ENCODE data around the gene CLMP.
"Not testable (repeated sequence)": the region's sequence is repeated elsewhere in the genome, so short reads cannot be mapped to it uniquely, and the experiment has no call there.

Gene CLMP

DNA sequence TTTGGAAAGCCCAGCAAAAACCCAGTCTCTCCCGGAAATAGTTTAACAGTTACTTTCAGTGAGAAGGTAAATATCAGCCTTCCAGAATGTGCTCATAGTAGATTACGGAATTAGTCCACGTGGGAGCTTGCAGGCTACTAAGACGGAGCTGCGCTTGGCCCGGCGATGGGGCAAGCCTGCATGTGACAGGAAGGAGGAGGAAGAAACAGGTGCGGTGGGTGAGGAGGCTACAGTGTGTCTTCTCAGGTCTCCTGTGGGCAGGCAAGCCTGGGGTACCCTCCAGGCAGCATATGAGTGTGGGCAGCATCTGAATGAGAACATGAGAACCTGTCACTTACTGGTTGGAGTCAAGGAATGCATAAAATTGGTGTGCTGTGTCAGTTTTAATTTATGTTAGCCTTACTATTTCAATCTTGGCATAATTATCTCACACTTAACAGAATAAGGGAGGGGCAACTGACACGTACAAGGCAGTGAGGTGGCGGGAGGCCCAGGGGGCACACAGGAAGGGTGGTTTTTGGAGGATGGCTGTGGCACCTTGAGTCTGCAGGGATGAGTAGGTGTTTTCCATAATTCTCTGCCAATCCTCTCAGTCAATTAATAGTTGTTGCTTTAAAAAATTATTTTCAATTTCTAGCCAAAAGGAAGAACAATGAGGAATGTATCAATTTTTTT, 35.7 kb downstream of the CLMP start:
- TF ChIP-seq, protein P1, sequence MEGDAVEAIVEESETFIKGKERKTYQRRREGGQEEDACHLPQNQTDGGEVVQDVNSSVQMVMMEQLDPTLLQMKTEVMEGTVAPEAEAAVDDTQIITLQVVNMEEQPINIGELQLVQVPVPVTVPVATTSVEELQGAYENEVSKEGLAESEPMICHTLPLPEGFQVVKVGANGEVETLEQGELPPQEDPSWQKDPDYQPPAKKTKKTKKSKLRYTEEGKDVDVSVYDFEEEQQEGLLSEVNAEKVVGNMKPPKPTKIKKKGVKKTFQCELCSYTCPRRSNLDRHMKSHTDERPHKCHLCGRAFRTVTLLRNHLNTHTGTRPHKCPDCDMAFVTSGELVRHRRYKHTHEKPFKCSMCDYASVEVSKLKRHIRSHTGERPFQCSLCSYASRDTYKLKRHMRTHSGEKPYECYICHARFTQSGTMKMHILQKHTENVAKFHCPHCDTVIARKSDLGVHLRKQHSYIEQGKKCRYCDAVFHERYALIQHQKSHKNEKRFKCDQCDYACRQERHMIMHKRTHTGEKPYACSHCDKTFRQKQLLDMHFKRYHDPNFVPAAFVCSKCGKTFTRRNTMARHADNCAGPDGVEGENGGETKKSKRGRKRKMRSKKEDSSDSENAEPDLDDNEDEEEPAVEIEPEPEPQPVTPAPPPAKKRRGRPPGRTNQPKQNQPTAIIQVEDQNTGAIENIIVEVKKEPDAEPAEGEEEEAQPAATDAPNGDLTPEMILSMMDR (IDR thresholded peaks at IDR 0.05; ENCODE audit: borderline replicate concordance, insufficient read depth, low read depth, low read length), result no peak
- H3K4me3 ChIP-seq (ENCODE audit: low read depth, low read length), result no peak overlapping the region

DNA sequence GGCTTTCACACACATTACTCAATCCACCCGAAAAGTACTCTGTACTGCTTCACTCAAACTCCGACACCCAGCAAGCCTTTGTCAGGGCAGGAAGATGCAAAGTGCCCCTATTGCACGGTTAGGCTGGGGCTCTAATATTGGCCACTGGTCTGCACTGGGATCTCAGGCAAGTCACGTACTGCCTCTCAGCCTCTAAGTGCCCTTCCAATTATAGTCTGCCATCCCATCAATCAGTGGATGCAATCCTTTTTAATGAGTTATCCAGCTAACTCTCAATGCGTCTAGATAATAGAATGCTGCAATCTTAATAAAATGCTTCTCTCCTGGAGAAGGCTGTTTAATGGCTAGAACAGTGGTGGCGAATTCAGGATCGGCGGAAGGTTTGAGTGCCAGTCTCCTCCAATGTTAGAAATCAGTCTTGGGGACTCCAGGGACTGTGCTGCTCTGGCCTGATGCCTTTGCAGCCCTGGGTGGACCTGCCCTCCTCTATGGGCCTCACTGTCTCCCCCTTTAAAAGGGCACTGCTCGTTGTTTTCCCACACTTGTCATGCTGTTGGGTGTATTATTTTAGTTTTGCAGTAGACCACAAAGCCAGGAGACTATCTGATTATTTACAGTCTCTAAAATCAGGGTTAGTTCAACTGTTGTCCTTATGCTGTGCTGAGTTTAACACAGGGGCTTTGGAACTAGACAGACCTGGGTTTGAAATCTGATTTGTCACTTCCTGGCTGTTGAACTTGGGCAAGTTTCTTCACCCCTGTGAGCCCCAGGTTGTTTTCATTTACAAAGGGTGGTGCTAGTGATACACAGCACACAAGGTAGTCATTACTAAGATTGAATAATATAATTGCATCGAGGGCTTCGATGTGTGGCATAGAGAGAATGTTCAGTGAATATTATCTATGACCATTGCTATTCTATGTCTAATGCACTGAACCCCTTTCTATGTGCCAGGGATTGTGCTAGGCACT, 36.7 kb downstream of the CLMP start:
- H3K4me3 ChIP-seq (ENCODE audit: low read depth, low read length), result no peak overlapping the region

DNA sequence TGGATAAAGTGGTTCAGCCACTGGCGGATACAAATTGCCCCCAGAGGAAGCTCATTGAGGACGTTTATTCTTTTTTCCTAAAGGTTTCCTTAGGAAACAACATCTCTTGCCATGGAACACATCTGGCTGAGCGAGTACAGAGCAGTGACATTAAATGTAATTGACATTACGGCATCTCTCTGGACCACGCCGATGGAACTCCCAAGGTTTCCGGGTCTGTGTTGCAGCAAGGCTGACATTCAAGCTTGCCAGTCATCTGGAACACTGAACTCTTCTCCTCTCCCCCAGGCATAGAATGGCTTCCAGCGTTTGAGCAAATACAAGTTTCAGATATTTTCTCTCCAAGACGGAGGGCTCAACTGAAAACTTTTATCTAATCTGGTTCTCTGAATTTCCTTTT, 42.1 kb downstream of the CLMP start:
- H3K4me3 ChIP-seq (ENCODE audit: low read depth, low read length), result no peak overlapping the region
- TF ChIP-seq, protein P1 (IDR thresholded peaks at IDR 0.05; ENCODE audit: borderline replicate concordance, insufficient read depth, low read depth, low read length), result no peak

More for the DNA sequence above, 36.7 kb downstream of the CLMP start:
- TF ChIP-seq, protein P1 (IDR thresholded peaks at IDR 0.05; ENCODE audit: borderline replicate concordance, insufficient read depth, low read depth, low read length), result no peak

DNA sequence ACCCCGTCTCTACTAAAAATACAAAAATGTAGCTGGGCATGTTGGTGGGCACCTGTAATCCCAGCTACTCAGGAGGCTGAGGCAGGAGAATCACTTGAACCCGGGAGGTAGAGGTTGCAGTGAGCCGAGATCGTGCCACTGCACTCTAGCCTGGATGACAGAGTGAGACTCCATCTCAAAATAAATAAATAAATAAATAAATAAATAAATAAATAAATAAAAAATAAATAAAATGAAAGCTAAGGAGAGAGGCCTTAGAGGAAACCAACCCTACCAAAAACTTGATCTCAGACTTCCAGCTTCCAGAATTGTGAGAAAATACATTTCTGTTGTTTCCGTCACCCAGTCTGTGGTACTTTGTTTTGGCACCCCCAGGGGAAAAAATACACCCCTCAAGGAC, 42.7 kb downstream of the CLMP start:
- not testable (repeated sequence) for H3K4me3 ChIP-seq (ENCODE audit: low read depth, low read length)

DNA sequence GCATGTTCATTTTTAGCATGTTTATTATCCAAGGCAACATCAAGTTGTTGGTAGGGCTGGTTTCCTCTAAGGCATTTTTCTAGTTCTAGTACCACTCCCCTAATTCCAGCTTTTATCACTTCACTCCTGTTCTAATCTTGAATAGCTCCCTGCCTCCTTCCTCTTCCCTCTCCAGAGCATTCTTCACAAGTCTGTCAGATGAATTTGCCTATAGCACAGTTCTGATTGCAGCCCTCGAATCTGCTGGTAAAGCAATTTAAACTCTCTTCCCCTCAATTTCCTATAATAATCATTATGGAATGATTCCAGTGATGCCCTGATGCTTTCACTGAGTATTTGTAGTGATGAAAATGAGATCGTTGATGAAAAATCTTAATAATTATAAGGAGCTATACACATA, 43.3 kb downstream of the CLMP start:
- no peak overlapping the region for H3K4me3 ChIP-seq (ENCODE audit: low read depth, low read length)
- TF ChIP-seq, protein P1 (IDR thresholded peaks at IDR 0.05; ENCODE audit: borderline replicate concordance, insufficient read depth, low read depth, low read length), result no peak

DNA sequence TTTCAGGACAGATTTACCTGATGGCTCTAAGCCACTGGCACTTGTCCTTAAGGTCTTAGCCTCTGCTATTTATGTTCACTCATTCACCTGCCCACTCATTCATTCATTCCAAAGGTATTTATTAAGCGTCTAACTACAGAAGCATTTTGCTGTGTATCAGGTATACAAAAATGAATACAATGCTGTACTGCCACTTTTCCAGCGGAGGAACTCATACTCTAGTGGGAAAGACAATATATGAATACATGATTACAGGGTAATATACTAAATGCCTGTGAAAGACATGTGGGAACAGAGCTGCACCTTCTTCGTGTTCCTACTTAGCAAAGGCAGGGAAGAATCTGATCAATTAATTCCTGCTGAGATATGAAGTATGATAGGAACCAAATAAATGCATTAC, 43.7 kb downstream of the CLMP start:
- no peak overlapping the region for H3K4me3 ChIP-seq (ENCODE audit: low read depth, low read length)
- TF ChIP-seq, protein P1 (IDR thresholded peaks at IDR 0.05; ENCODE audit: borderline replicate concordance, insufficient read depth, low read depth, low read length), result no peak

DNA sequence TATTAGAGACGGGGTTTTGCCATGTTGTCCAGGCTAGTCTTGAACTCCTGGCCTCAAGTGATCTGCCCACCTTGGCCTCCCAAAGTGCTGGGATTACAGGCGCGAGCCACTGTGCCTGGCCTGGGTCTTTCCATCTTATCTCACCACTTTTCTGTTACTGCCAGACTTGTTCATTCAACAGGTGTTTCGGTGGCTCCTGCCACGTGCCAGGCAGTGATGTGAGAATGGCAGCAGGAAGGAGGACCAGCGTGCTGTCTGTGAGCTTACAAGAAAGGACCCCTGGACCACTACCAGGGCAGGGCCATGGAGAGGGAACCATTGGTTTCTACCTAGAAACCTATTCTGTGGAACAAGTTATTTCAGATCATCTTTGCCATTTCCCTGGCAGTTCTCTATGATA, 44.2 kb downstream of the CLMP start:
- H3K4me3 ChIP-seq (ENCODE audit: low read depth, low read length), result no peak overlapping the region

More for the DNA sequence above, 44.2 kb downstream of the CLMP start:
- TF ChIP-seq, protein P1 (IDR thresholded peaks at IDR 0.05; ENCODE audit: borderline replicate concordance, insufficient read depth, low read depth, low read length), result no peak
